Heart left ventricle (tissue), 13 donors: ENCODE measurements around the gene CLPTM1.

Source experiments
- CTCF ChIP-seq, 12 donors: fragments of 200-600 bp; sonication (generic) in 4 of 12; IDR thresholded peaks; one replicate each; pipeline versions ENCODE4 v1.5.0 to v1.8.0; 2018 to 2022; ENCODE audit warnings: antibody characterized with exemption in 12 of 12, mild to moderate bottlenecking in 5 of 12
- POLR2A ChIP-seq, 2 donors: fragments of 450-650 bp; IDR thresholded peaks; one replicate each; pipeline ENCODE4 v1.6.1; 2017; ENCODE audit warnings: antibody characterized with exemption in 2 of 2, mild to moderate bottlenecking in 2 of 2, moderate library complexity in 2 of 2
- donor health status: ischemic (EF 13 %, LVEDD 7.1; RV severe dilation, severe dysfunction).
- donor health status: DM: no; HTN: yes; CAD: no.
- donor health status: DM: no; HTN: no; CAD: no.
- donor health status: ischemic (EF 25% LVEDD 6.9; RV normal size, moderate dysfunction).
- donor health status: ischemic (EF 25% LVEDD 5.7; RV mildly dilated, moderate dysfunction).
- donor health status: ischemic (EF 35%, LVEDD 5.7; RV mildly dilated, moderate dysfunction).
- donor health status: nonischemic (EF 11% LVEDD 7.7; RV severe dilation, severe dysfunction).
- donor health status: DM: yes; HTN: yes; CAD: no.
- donor health status: PGD.
- donor health status: ischemic (EF 29% LVEDD 5.4; RV normal size, mild dysfunction).
- donor health status: nonischemic (EF 23%, LVEDD 6.1; RV moderate dilation, normal function).

GRCh38 chr19:44975444-44975843 is 20.3 kb downstream of the CLPTM1 start:
- TF ChIP-seq POLR2A (IDR thresholded peaks at IDR 0.05) (no peak), CTCF (IDR thresholded peaks at IDR 0.05) (no peak)
